Smooth muscle cell (in vitro differentiated cells): Measurements from ENCODE around the gene ERLIN1. TPM values are rescaled to one million over a fixed set of nuclear protein-coding genes. Genes with fewer than 3 reads are reported as not detected.

ENCODE experiments used
- DNase-seq: peaks from one replicate; lab custom pipeline; 2025; ENCODE audit not compliant: unreplicated experiment; lab: John Stamatoyannopoulos, UW
- H2AFZ ChIP-seq: fragments of 200-600 bp; sonication (generic); 2 replicates; pipeline ENCODE4 v1.6.0; 2016; ENCODE audit warnings: antibody characterized with exemption, low read depth, mild to moderate bottlenecking
- H3F3A ChIP-seq: fragments of 200-600 bp; sonication (generic); 2 replicates; pipeline ENCODE4 v1.6.0; 2017; ENCODE audit warnings: antibody characterized with exemption, low read depth
- H3K27ac ChIP-seq: fragments of 200-600 bp; sonication (generic); 2 replicates; pipeline ENCODE4 v1.5.1; 2016; ENCODE audit warnings: low read depth, mild to moderate bottlenecking
- H3K27me3 ChIP-seq: fragments of 200-600 bp; sonication (generic); 2 replicates; pipeline ENCODE4 v1.6.1; 2016; ENCODE audit warnings: low read depth, mild to moderate bottlenecking
- H3K36me3 ChIP-seq: fragments of 200-600 bp; sonication (generic); 2 replicates; pipeline ENCODE4 v1.5.1; 2016; ENCODE audit warnings: low read depth
- H3K4me1 ChIP-seq: fragments of 200-600 bp; sonication (generic); 2 replicates; pipeline ENCODE4 v1.5.1; 2016; ENCODE audit warnings: low read depth
- H3K4me2 ChIP-seq: fragments of 200-600 bp; sonication (generic); 2 replicates; pipeline ENCODE4 v1.6.0; 2016; ENCODE audit warnings: mild to moderate bottlenecking
- H3K4me3 ChIP-seq: fragments of 200-600 bp; sonication (generic); 2 replicates; pipeline ENCODE4 v1.5.1; 2016; ENCODE audit warnings: mild to moderate bottlenecking
- H3K79me2 ChIP-seq: fragments of 200-600 bp; sonication (generic); 2 replicates; pipeline ENCODE4 v1.6.0; 2016; ENCODE audit warnings: low read depth, mild to moderate bottlenecking
- H3K9ac ChIP-seq: fragments of 200-600 bp; sonication (generic); 2 replicates; pipeline ENCODE4 v1.6.0; 2016; ENCODE audit warnings: low read depth
- H3K9me3 ChIP-seq: fragments of 200-600 bp; sonication (generic); replicated peaks from 2 replicates; pipeline ENCODE4 v1.5.1; 2016; ENCODE audit warnings: low read depth
- H4K20me1 ChIP-seq: fragments of 200-600 bp; sonication (generic); 2 replicates; pipeline ENCODE4 v1.6.0; 2016; ENCODE audit warnings: low read depth
- WGBS: methylation state at CpG from one replicate; pipeline ENCODE4 v1.1.7; 2016; ENCODE audit warnings: low lambda C conversion rate; 5-methylcytosine and 5-hydroxymethylcytosine counted together
- polyA plus RNA-seq: library from polyadenylated mRNA; unstranded; fragments of >200 nt; fragmentation: Nextera tagmentation; extraction: Ambion mirVana; gene quantifications from 2 replicates; pipeline ENCODE4 v1.2.1, GENCODE V29; 2016
- total RNA-seq: library from RNA; depleted of rRNA; stranded (reverse); fragments of >200 nt; gene quantifications from 2 replicates; pipeline ENCODE4 v1.2.3, GENCODE V29; 2014
- TF ChIP-seq, protein P1 (sequence below): fragments of 200-600 bp; sonication (generic); IDR thresholded peaks from 2 replicates; pipeline ENCODE4 v1.5.1; 2017; ENCODE audit warnings: borderline replicate concordance, mild to moderate bottlenecking, antibody characterized with exemption; ENCODE audit not compliant: insufficient read depth, poor library complexity, severe bottlenecking

Gene ERLIN1
- total and polyA plus RNA-seq, 2 experiments from 2014 or later: 21.0 to 32.2 TPM

DNA sequence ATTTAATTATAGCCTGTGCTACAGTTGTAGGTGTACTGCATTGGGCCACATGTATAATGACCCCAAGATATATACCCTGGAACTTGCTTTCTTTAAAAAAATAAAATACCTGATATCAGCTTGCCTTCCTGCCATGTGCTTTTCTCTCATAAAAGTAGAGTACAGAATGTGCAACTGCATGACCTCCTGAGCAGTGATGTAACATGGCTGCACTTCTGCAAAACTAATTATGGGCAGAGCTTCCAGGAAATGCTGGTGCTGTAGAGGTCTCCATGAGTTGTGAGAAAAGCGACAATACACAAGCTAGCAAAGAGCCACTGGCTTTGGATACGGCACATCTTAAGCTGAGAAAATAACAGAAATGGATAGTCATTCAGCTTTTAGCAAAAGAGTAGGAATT lies 6.5 kb upstream of the ERLIN1 start:
- peaks cover 13% of the 10 kb centered on the region for H3K79me2 ChIP-seq
- no peaks in the 10 kb centered on the region for H3F3A ChIP-seq
- H3K4me1 ChIP-seq: peaks cover under 1% of the 10 kb centered on the region
- H3K27ac ChIP-seq: no peak overlapping the region
- peaks cover 32% of the 10 kb centered on the region for H3K36me3 ChIP-seq
- no peak overlapping the region for H2AFZ ChIP-seq
- 98% methylated on average over 2 of the region's 2 CpGs for WGBS
- H4K20me1 ChIP-seq: no peaks in the 10 kb centered on the region
- H3K4me2 ChIP-seq: no peak overlapping the region
- TF ChIP-seq, protein P1, sequence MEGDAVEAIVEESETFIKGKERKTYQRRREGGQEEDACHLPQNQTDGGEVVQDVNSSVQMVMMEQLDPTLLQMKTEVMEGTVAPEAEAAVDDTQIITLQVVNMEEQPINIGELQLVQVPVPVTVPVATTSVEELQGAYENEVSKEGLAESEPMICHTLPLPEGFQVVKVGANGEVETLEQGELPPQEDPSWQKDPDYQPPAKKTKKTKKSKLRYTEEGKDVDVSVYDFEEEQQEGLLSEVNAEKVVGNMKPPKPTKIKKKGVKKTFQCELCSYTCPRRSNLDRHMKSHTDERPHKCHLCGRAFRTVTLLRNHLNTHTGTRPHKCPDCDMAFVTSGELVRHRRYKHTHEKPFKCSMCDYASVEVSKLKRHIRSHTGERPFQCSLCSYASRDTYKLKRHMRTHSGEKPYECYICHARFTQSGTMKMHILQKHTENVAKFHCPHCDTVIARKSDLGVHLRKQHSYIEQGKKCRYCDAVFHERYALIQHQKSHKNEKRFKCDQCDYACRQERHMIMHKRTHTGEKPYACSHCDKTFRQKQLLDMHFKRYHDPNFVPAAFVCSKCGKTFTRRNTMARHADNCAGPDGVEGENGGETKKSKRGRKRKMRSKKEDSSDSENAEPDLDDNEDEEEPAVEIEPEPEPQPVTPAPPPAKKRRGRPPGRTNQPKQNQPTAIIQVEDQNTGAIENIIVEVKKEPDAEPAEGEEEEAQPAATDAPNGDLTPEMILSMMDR: no peak
- no peak overlapping the region for H3K4me3 ChIP-seq
- H3K9ac ChIP-seq: no peak overlapping the region
- no peaks in the 10 kb centered on the region for H3K9me3 ChIP-seq
- DNase-seq: no peak
- H3K27me3 ChIP-seq: no peaks in the 10 kb centered on the region

DNA sequence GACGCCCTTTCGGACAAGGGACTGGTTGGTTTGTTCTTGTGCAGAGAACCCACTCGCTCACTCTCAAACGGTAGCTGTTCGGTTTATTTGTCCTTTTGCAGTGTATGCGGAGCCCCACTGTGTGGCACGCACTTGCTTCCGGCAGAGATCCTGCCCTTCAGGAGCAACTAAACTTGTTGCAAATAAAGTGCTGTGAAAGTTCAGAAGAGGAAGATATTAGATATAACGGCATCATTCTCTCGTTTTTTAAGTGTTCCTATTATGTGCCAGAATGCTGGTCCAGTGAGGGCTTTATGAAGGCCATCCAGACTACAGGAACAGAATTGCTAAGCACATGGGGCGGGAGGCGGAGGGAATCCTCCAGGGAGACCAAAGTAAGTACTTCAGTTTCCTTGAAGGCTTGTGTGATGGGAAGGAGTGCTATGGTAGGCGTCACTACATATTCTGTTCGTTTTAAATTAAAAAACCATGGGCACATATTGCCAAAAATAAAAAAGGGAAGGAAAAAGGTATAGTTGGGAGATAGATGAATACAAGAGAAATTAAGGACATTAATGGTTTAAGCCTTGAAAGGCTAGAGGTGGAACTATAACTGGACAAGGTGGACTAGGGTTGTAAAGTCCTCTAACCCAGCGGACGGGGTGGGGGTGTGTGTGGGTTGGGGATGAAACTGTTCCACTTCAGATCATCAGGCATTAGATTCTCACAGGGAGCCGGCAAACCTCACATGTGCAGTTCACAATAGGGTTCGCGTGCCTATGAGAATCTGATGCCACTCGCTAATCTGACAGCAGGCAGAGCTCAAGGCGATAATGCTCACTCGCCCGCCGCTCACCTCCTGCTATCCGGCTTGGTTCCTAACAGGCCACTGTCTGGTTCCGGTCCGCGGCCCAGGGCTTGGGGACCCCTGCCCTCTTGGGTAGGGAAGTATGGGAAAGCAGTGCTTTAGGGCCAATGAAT lies 704 bp upstream of the ERLIN1 start:
- H3K36me3 ChIP-seq: peaks cover 27% of the 10 kb centered on the region
- peaks cover 18% of the 10 kb centered on the region for H3K4me1 ChIP-seq
- no peaks in the 10 kb centered on the region for H3K9me3 ChIP-seq
- peak overlapping the region; percentile 85 for H3K4me2 ChIP-seq
- peaks cover 20% of the 10 kb centered on the region for H3K79me2 ChIP-seq
- peaks cover 6% of the 10 kb centered on the region for H3F3A ChIP-seq
- TF ChIP-seq, protein P1: no peak
- peak overlapping the region; percentile 93 for H3K9ac ChIP-seq
- no peaks in the 10 kb centered on the region for H4K20me1 ChIP-seq
- peak overlapping the region; percentile 91 for H3K4me3 ChIP-seq
- peak overlapping the region; percentile 62 for H3K27ac ChIP-seq
- peak overlapping the region; percentile 97 for H2AFZ ChIP-seq
- H3K27me3 ChIP-seq: no peaks in the 10 kb centered on the region
- no peak for DNase-seq
- WGBS: 47% methylated on average over 28 of the region's 28 CpGs

DNA sequence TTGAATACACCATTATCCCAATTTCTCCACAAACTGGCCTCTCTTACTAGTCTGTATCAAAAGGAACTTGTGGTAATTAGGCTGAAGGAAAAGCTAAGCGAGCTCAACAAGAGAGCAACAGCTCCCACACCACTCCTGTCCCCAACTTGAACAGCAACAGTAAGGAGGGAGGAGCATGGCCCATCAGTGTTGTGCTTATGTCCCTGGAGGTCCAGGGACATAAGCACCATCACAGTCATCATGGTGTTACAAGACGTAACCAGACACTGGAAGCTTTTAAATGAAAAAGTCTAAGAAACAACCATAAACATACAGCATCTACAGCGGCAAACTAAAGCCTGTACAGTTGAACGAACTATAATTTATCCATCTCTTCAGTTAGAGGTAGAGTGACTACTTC lies 989 bp downstream of the ERLIN1 start:
- peak overlapping the region; percentile 76 for H3K27ac ChIP-seq
- TF ChIP-seq, protein P1: no peak
- DNase-seq: no peak
- no peaks in the 10 kb centered on the region for H3K27me3 ChIP-seq
- H3K79me2 ChIP-seq: peaks cover 20% of the 10 kb centered on the region
- peak overlapping the region; percentile 97 for H2AFZ ChIP-seq
- no peaks in the 10 kb centered on the region for H3K9me3 ChIP-seq
- peaks cover 18% of the 10 kb centered on the region for H3K4me1 ChIP-seq
- peaks cover 15% of the 10 kb centered on the region for H3K36me3 ChIP-seq
- 30% methylated on average over 4 of the region's 4 CpGs for WGBS
- H3K4me3 ChIP-seq: peak overlapping the region; percentile 91
- no peaks in the 10 kb centered on the region for H4K20me1 ChIP-seq
- H3K9ac ChIP-seq: peak overlapping the region; percentile 93
- peaks cover 6% of the 10 kb centered on the region for H3F3A ChIP-seq
- peak overlapping the region; percentile 85 for H3K4me2 ChIP-seq
